Suppressor macrophage (primary cell): ENCODE data around the gene PTPDC1.
A peak's percentile ranks its signal among the peaks of the same experiment; 100 is the strongest.

Experiments
- DNase-seq, 4 experiments: peaks; one replicate each; pipeline ENCODE4 v3.0.0-alpha.2; 2020 to 2022
- total RNA-seq, 17 experiments: gene quantifications; one replicate each; lab custom pipeline; 2026; ENCODE audit warnings: mixed read lengths in 6 of 17, inconsistent platforms in 3 of 17; lab: John Stamatoyannopoulos, UW

The PTPDC1 gene
- total RNA-seq = 3.3 to 22.9 (median 14.8) reads per million in 17 experiments

GRCh38 chr9:94084314-94084713 lies at the start of gene PTPDC1:
PTPDC1 (plus strand) TSS chr9:94084464; CDS start chr9:94084531, 67 bp downstream.
- DNase-seq = peak; percentile 24 to 65 (median 46)

- DNase-seq = no peak
These were observed 49.8 kb upstream of the PTPDC1 start for GRCh38 chr9:94034511-94034910.

- DNase-seq = no peak
These were observed 44.5 kb upstream of the PTPDC1 start for GRCh38 chr9:94039786-94040185.

GRCh38 chr9:94042516-94043360 lies 41.5 kb upstream of the PTPDC1 start:
- no peak for DNase-seq

GRCh38 chr9:94054716-94055115 lies 29.5 kb upstream of the PTPDC1 start:
- DNase-seq = no peak

GRCh38 chr9:94056442-94056974 lies 27.8 kb upstream of the PTPDC1 start:
- DNase-seq = no peak

GRCh38 chr9:94057918-94058317 lies 26.3 kb upstream of the PTPDC1 start:
- no peak for DNase-seq

GRCh38 chr9:94061864-94062263 lies 22.4 kb upstream of the PTPDC1 start:
- no peak for DNase-seq

- peak; percentile 77 to 88 (median 82) for DNase-seq
These were observed 18.7 kb upstream of the PTPDC1 start for GRCh38 chr9:94065535-94065961.

- no peak for DNase-seq
These were observed 16.0 kb upstream of the PTPDC1 start for GRCh38 chr9:94068257-94068656.

- no peak for DNase-seq
These were observed 7.7 kb upstream of the PTPDC1 start for GRCh38 chr9:94076557-94076956.

GRCh38 chr9:94078086-94078485 lies 6.2 kb upstream of the PTPDC1 start:
- no peak for DNase-seq

GRCh38 chr9:94079236-94079635 lies 5.0 kb upstream of the PTPDC1 start:
- no peak for DNase-seq

- DNase-seq = no peak
These were observed 4.0 kb upstream of the PTPDC1 start for GRCh38 chr9:94080249-94080648.

- no peak for DNase-seq
These were observed 2.8 kb upstream of the PTPDC1 start for GRCh38 chr9:94081435-94081834.

GRCh38 chr9:94081864-94082463 lies 2.3 kb upstream of the PTPDC1 start:
- DNase-seq = no peak

- no peak for DNase-seq
These were observed 1.7 kb upstream of the PTPDC1 start for GRCh38 chr9:94082553-94082952.

GRCh38 chr9:94082956-94083355 lies 1.3 kb upstream of the PTPDC1 start:
- no peak for DNase-seq

- no peak for DNase-seq
These were observed 880 bp upstream of the PTPDC1 start for GRCh38 chr9:94083384-94083783.

GRCh38 chr9:94085062-94085639 lies 887 bp downstream of the PTPDC1 start:
- no peak for DNase-seq

- DNase-seq = no peak
These were observed 2.5 kb downstream of the PTPDC1 start for GRCh38 chr9:94086486-94087345.
